Ishikawa (cell line): ENCODE measurements around the gene DIAPH3.

Source experiments
- CEBPB ChIP-seq: IDR thresholded peaks from 2 replicates; pipeline ENCODE4 v1.6.1; 2012
- CREB1 ChIP-seq: IDR thresholded peaks from 2 replicates; pipeline ENCODE4 v1.6.1; 2012; ENCODE audit warnings: low read depth
- EGR1 ChIP-seq: IDR thresholded peaks from 2 replicates; pipeline ENCODE4 v1.6.1; 2012
- EP300 ChIP-seq: IDR thresholded peaks from 2 replicates; pipeline ENCODE4 v1.6.1; 2012; ENCODE audit warnings: borderline replicate concordance
- FOXM1 ChIP-seq: IDR thresholded peaks from 2 replicates; pipeline ENCODE4 v1.6.1; 2012; ENCODE audit warnings: low read depth, borderline replicate concordance
- NFIC ChIP-seq: IDR thresholded peaks from 2 replicates; pipeline ENCODE4 v1.6.1; 2012
- RAD21 ChIP-seq: IDR thresholded peaks from 2 replicates; pipeline ENCODE4 v1.6.1; 2012; ENCODE audit warnings: low read depth
- TAF1 ChIP-seq: IDR thresholded peaks from 2 replicates; pipeline ENCODE4 v1.6.1; 2012; ENCODE audit warnings: low read depth, mild to moderate bottlenecking
- TCF12 ChIP-seq: IDR thresholded peaks from 2 replicates; pipeline ENCODE4 v1.6.1; 2012; ENCODE audit warnings: low read depth
- TEAD4 ChIP-seq: IDR thresholded peaks from 2 replicates; pipeline ENCODE4 v1.6.1; 2012
- YY1 ChIP-seq: IDR thresholded peaks from 2 replicates; pipeline ENCODE4 v1.6.1; 2012; ENCODE audit warnings: low read depth
- TF ChIP-seq, protein P1 (sequence below): IDR thresholded peaks from 2 replicates; pipeline ENCODE4 v1.6.1; 2012; ENCODE audit warnings: low read depth, mild to moderate bottlenecking

- no peak for TF ChIP-seq CEBPB
- no peak for TF ChIP-seq TAF1
- TF ChIP-seq CREB1: no peak
- TF ChIP-seq, protein P1, sequence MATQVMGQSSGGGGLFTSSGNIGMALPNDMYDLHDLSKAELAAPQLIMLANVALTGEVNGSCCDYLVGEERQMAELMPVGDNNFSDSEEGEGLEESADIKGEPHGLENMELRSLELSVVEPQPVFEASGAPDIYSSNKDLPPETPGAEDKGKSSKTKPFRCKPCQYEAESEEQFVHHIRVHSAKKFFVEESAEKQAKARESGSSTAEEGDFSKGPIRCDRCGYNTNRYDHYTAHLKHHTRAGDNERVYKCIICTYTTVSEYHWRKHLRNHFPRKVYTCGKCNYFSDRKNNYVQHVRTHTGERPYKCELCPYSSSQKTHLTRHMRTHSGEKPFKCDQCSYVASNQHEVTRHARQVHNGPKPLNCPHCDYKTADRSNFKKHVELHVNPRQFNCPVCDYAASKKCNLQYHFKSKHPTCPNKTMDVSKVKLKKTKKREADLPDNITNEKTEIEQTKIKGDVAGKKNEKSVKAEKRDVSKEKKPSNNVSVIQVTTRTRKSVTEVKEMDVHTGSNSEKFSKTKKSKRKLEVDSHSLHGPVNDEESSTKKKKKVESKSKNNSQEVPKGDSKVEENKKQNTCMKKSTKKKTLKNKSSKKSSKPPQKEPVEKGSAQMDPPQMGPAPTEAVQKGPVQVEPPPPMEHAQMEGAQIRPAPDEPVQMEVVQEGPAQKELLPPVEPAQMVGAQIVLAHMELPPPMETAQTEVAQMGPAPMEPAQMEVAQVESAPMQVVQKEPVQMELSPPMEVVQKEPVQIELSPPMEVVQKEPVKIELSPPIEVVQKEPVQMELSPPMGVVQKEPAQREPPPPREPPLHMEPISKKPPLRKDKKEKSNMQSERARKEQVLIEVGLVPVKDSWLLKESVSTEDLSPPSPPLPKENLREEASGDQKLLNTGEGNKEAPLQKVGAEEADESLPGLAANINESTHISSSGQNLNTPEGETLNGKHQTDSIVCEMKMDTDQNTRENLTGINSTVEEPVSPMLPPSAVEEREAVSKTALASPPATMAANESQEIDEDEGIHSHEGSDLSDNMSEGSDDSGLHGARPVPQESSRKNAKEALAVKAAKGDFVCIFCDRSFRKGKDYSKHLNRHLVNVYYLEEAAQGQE: no peak
- no peak for TF ChIP-seq RAD21
- no peak for TF ChIP-seq TEAD4
- TF ChIP-seq EP300: no peak
- TF ChIP-seq FOXM1: no peak
- no peak for TF ChIP-seq YY1
- TF ChIP-seq EGR1: no peak
- TF ChIP-seq TCF12: no peak
- TF ChIP-seq NFIC: no peak
These were observed 52.0 kb downstream of the DIAPH3 start for GRCh38 chr13:60111691-60112090.
